K562 (cell line): ENCODE data around the gene SEPTIN2. TPM values are rescaled to one million over a fixed set of nuclear protein-coding genes. Genes with fewer than 3 reads are reported as not detected.

Source experiments
- ARID1B ChIP-seq: fragments of 450-650 bp; IDR thresholded peaks from 2 replicates; pipeline ENCODE4 v1.6.1; 2016; ENCODE audit warnings: antibody characterized with exemption, mild to moderate bottlenecking, inconsistent platforms
- GTF2F1 ChIP-seq: IDR thresholded peaks from 2 replicates; pipeline ENCODE4 v1.6.1; 2011; ENCODE audit warnings: low read depth, low read length, improper control_type of control experiment
- IRF2 ChIP-seq: sonication (generic); formaldehyde crosslinking; IDR thresholded peaks from 2 replicates; pipeline ENCODE4 v1.8.1; 2022; ENCODE audit warnings: mild to moderate bottlenecking, missing genetic modification reagents
- NCOA4 ChIP-seq: fragments of 450-650 bp; IDR thresholded peaks from 2 replicates; pipeline ENCODE4 v1.6.1; 2018; ENCODE audit warnings: mild to moderate bottlenecking; ENCODE audit not compliant: partially characterized antibody
- NCOA6 ChIP-seq: fragments of 450-650 bp; IDR thresholded peaks from 2 replicates; pipeline ENCODE4 v1.6.1; 2017; ENCODE audit warnings: mild to moderate bottlenecking
- PCBP1 ChIP-seq: fragments of 200-400 bp; formaldehyde crosslinking; IDR thresholded peaks from 2 replicates; pipeline ENCODE4 v1.6.1; 2018; ENCODE audit warnings: mild to moderate bottlenecking, low read depth, low read length; ENCODE audit not compliant: poor library complexity, severe bottlenecking
- PTRF ChIP-seq: fragments of 450-650 bp; IDR thresholded peaks from 2 replicates; pipeline ENCODE4 v1.6.1; 2016; ENCODE audit warnings: mild to moderate bottlenecking, missing genetic modification characterization, missing compliant biosample characterization
- RBM15 ChIP-seq: fragments of 200-400 bp; formaldehyde crosslinking; IDR thresholded peaks from 2 replicates; pipeline ENCODE4 v1.6.1; 2018; ENCODE audit warnings: mild to moderate bottlenecking, low read length, moderate library complexity; ENCODE audit not compliant: insufficient read depth
- RNF2 ChIP-seq: sonication (generic); IDR thresholded peaks from 2 replicates; pipeline ENCODE4 v1.6.1; 2016
- SMAD2 ChIP-seq: fragments of 150-350 bp; IDR thresholded peaks from 2 replicates; pipeline ENCODE4 v1.6.1; 2014; ENCODE audit warnings: low read depth, mild to moderate bottlenecking, low read length
- SMARCE1 ChIP-seq: fragments of 450-650 bp; IDR thresholded peaks from 2 replicates; pipeline ENCODE4 v1.7.1; 2016; ENCODE audit warnings: mild to moderate bottlenecking
- TARDBP ChIP-seq: fragments of 450-650 bp; IDR thresholded peaks from 2 replicates; pipeline ENCODE4 v1.6.1; 2016
- TCFL5 ChIP-seq: fragments of 250-450 bp; sonication (Bioruptor Pico); conservative IDR thresholded peaks from 2 replicates; pipeline ENCODE4 v1.6.1; 2021; ENCODE audit warnings: mild to moderate bottlenecking, moderate library complexity, matching md5 sums
- TGIF2 ChIP-seq: sonication (generic); formaldehyde crosslinking; IDR thresholded peaks from 2 replicates; pipeline ENCODE4 v1.8.1; 2022; ENCODE audit warnings: mild to moderate bottlenecking, missing genetic modification reagents, moderate library complexity
- U2AF1 ChIP-seq: fragments of 200-400 bp; formaldehyde crosslinking; optimal IDR thresholded peaks from 2 replicates; pipeline ENCODE3; 2017; ENCODE audit warnings: mild to moderate bottlenecking, low read depth, low read length, moderate library complexity
- ZNF133 ChIP-seq: fragments of 250-450 bp; sonication (Bioruptor Pico); IDR thresholded peaks from 2 replicates; pipeline ENCODE4 v1.4.0; 2020; ENCODE audit warnings: mild to moderate bottlenecking
- ZNF140 ChIP-seq: fragments of 250-450 bp; sonication (Bioruptor Pico); IDR thresholded peaks from 2 replicates; pipeline ENCODE4 v1.8.0; 2021; ENCODE audit warnings: moderate library complexity, mild to moderate bottlenecking, inconsistent platforms
- ZNF23 ChIP-seq: fragments of 250-450 bp; sonication (Bioruptor Pico); IDR thresholded peaks from 2 replicates; pipeline ENCODE4 v1.4.0; 2020; ENCODE audit warnings: mild to moderate bottlenecking
- polyA plus RNA-seq, 8 experiments: library from polyadenylated mRNA; depleted of rRNA in 4 of 8; stranded (reverse) in 5 of 8; unstranded in 3 of 8; fragments of >200 nt; fragmentation: Nextera tagmentation in 2 of 8; fragmentation: Illumina TruSeq in 1 of 8; extraction: Ambion mirVana in 2 of 8; extraction: Trizol in 1 of 8; gene quantifications; 2 replicates each; pipeline versions ENCODE4 v1.2.1 to v1.2.3, GENCODE V29; 2011 to 2014; ENCODE audit warnings: inconsistent platforms in 1 of 8, missing spikeins in 1 of 8
- total RNA-seq, 7 experiments: library from RNA; depleted of rRNA in 6 of 7; stranded (reverse); fragments of >200 nt in 6 of 7; fragmentation: Illumina TruSeq in 2 of 7; extraction: Trizol in 2 of 7; gene quantifications; 2 replicates each; pipeline versions ENCODE4 v1.2.1 to v1.2.3, GENCODE V29; 2011 to 2021; ENCODE audit warnings: low replicate concordance in 1 of 7
- TF ChIP-seq, protein P1 (sequence below): sonication (generic); formaldehyde crosslinking; IDR thresholded peaks from 2 replicates; pipeline ENCODE4 v1.8.0; 2022; ENCODE audit warnings: mild to moderate bottlenecking, low read depth, missing genetic modification reagents
- TF ChIP-seq, protein P2 (sequence below): IDR thresholded peaks from 2 replicates; pipeline ENCODE4 v1.6.1; 2011; ENCODE audit warnings: borderline replicate concordance, low read depth, mild to moderate bottlenecking, moderate library complexity, low read length; ENCODE audit not compliant: insufficient read depth, poor library complexity, severe bottlenecking
- TF ChIP-seq, protein P3 (sequence below): fragments of 250-450 bp; sonication (Bioruptor Pico); IDR thresholded peaks from 2 replicates; pipeline ENCODE4 v1.8.0; 2022; ENCODE audit warnings: inconsistent platforms
- TF ChIP-seq, protein P4 (sequence below): sonication (generic); formaldehyde crosslinking; IDR thresholded peaks from 2 replicates; pipeline ENCODE4 v1.8.1; 2023; ENCODE audit warnings: mild to moderate bottlenecking, missing genetic modification reagents

Gene SEPTIN2
- total and polyA plus RNA-seq, 9 of the 15 experiments (the other 6 are each of a cell fraction or from before 2014, with no cell fraction given), result 121 to 367 (median 166) TPM

DNA sequence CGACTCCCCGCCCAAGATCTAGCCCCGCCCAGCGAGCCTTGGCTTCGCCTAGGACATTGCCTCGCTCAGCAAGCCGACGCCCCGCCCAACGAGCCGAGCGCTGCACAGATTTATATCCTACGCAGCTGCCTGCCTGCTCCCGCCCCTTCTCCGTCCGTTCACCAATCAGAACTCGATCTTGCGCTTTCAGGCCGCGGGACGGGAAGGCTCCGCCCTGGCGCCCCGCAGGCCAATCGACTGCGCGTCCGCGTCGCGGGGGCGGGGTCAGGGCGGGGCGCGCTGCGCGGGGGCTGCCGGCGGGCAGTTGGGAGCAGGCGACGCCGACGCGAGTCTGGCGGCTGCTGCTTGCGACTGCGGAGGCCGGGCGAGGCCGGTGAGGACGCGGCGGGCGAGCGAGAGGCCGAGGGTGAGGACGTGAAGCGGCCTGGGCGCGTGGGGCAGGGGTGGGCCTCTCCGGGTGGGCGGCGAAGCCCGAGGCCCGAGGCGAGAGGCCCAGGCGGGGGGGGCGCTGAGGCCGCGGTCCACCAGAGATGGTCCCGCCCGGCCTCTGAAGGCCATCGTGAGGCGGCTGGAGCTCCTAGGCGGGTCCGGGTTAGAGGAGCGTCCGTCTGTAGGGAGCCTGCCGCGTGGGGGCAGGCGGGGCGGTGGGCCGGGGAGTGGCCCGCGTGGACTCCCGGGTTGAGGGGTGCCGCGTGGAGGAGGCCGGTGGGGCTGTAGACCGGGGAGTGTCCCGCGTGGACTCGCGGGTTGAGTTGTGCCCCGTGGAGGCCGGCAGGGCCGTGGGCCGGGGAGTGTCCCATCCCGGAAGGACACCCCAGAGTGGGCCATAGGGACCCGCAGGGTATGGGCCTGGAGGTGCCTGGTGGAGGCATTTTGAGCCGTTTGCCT, 40.5 kb downstream of the SEPTIN2 start, which contains the start of gene FARP2 (continued):
- TF ChIP-seq, protein P1, sequence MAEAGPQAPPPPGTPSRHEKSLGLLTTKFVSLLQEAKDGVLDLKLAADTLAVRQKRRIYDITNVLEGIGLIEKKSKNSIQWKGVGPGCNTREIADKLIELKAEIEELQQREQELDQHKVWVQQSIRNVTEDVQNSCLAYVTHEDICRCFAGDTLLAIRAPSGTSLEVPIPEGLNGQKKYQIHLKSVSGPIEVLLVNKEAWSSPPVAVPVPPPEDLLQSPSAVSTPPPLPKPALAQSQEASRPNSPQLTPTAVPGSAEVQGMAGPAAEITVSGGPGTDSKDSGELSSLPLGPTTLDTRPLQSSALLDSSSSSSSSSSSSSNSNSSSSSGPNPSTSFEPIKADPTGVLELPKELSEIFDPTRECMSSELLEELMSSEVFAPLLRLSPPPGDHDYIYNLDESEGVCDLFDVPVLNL (CRISPR knock-in tag), result no peak
- TF ChIP-seq NCOA6 (no peak), U2AF1 (peak; percentile 57), ARID1B (no peak), ZNF23 (CRISPR knock-in tag) (no peak), NCOA4 (no peak), GTF2F1 (no peak), ZNF133 (no peak), ZNF140 (CRISPR knock-in tag) (no peak), RNF2 (0 out of 2 replicates have a peak, but pooled peaks have one; percentile 34), PCBP1 (peak; percentile 61), IRF2 (CRISPR knock-in tag) (no peak), PTRF (tag) (no peak), TCFL5 (CRISPR knock-in tag) (no peak), TGIF2 (CRISPR knock-in tag) (no peak), RBM15 (no peak), SMARCE1 (no peak), TARDBP (no peak), SMAD2 (no peak)
- TF ChIP-seq, protein P2, sequence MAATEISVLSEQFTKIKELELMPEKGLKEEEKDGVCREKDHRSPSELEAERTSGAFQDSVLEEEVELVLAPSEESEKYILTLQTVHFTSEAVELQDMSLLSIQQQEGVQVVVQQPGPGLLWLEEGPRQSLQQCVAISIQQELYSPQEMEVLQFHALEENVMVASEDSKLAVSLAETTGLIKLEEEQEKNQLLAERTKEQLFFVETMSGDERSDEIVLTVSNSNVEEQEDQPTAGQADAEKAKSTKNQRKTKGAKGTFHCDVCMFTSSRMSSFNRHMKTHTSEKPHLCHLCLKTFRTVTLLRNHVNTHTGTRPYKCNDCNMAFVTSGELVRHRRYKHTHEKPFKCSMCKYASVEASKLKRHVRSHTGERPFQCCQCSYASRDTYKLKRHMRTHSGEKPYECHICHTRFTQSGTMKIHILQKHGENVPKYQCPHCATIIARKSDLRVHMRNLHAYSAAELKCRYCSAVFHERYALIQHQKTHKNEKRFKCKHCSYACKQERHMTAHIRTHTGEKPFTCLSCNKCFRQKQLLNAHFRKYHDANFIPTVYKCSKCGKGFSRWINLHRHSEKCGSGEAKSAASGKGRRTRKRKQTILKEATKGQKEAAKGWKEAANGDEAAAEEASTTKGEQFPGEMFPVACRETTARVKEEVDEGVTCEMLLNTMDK, result no peak
- TF ChIP-seq, protein P3, sequence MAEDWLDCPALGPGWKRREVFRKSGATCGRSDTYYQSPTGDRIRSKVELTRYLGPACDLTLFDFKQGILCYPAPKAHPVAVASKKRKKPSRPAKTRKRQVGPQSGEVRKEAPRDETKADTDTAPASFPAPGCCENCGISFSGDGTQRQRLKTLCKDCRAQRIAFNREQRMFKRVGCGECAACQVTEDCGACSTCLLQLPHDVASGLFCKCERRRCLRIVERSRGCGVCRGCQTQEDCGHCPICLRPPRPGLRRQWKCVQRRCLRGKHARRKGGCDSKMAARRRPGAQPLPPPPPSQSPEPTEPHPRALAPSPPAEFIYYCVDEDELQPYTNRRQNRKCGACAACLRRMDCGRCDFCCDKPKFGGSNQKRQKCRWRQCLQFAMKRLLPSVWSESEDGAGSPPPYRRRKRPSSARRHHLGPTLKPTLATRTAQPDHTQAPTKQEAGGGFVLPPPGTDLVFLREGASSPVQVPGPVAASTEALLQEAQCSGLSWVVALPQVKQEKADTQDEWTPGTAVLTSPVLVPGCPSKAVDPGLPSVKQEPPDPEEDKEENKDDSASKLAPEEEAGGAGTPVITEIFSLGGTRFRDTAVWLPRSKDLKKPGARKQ (CRISPR knock-in tag), result no peak
- TF ChIP-seq, protein P4, sequence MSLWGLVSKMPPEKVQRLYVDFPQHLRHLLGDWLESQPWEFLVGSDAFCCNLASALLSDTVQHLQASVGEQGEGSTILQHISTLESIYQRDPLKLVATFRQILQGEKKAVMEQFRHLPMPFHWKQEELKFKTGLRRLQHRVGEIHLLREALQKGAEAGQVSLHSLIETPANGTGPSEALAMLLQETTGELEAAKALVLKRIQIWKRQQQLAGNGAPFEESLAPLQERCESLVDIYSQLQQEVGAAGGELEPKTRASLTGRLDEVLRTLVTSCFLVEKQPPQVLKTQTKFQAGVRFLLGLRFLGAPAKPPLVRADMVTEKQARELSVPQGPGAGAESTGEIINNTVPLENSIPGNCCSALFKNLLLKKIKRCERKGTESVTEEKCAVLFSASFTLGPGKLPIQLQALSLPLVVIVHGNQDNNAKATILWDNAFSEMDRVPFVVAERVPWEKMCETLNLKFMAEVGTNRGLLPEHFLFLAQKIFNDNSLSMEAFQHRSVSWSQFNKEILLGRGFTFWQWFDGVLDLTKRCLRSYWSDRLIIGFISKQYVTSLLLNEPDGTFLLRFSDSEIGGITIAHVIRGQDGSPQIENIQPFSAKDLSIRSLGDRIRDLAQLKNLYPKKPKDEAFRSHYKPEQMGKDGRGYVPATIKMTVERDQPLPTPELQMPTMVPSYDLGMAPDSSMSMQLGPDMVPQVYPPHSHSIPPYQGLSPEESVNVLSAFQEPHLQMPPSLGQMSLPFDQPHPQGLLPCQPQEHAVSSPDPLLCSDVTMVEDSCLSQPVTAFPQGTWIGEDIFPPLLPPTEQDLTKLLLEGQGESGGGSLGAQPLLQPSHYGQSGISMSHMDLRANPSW, result no peak
